Prostate gland (tissue), 2 donors: Measurements from ENCODE around the gene MAP4. TPM values are rescaled to one million over a fixed set of nuclear protein-coding genes. Genes with fewer than 3 reads are reported as not detected.

Experiments
- DNase-seq: peaks from one replicate; pipeline ENCODE4 v3.0.0-alpha.2; 2019; ENCODE audit warnings: low spot score
- H3K27ac ChIP-seq, 2 donors: fragments of 200-600 bp; sonication (generic); 2 replicates each; pipeline ENCODE4 v1.5.1; 2017 to 2019
- H3K27me3 ChIP-seq: fragments of 200-600 bp; sonication (generic); replicated peaks from 2 replicates; pipeline ENCODE4 v1.5.1; 2019; ENCODE audit not compliant: insufficient read depth
- H3K36me3 ChIP-seq, 2 donors: fragments of 200-600 bp; sonication (generic); 1 replicate in 1 of 2; 2 replicates in 1 of 2; pipeline versions ENCODE4 v1.5.1 to v1.8.1; 2017 to 2019
- H3K4me1 ChIP-seq: fragments of 200-600 bp; sonication (generic); replicated peaks from 2 replicates; pipeline ENCODE4 v1.5.1; 2019
- H3K4me3 ChIP-seq, 2 donors: fragments of 200-600 bp; sonication (generic); 2 replicates each; pipeline ENCODE4 v1.5.1; 2017 to 2019
- H3K9me3 ChIP-seq: fragments of 200-600 bp; sonication (generic); 2 replicates; pipeline ENCODE4 v1.5.1; 2017
- CTCF ChIP-seq, 4 experiments: fragments of 200-600 bp in 2 of 4; fragments of 450-650 bp in 2 of 4; sonication (generic) in 2 of 4; IDR thresholded peaks; 1 replicate in 3 of 4; 2 replicates in 1 of 4; pipeline ENCODE4 v1.5.1; 2016 to 2019; ENCODE audit warnings: antibody characterized with exemption in 4 of 4, mild to moderate bottlenecking in 2 of 4, moderate library complexity in 2 of 4
- POLR2A ChIP-seq: fragments of 450-650 bp; IDR thresholded peaks from one replicate; pipeline ENCODE4 v1.6.1; 2016; ENCODE audit warnings: antibody characterized with exemption, mild to moderate bottlenecking
- POLR2AphosphoS5 ChIP-seq: sonication (generic); formaldehyde crosslinking; IDR thresholded peaks from one replicate; pipeline ENCODE4 v1.6.1; 2017; ENCODE audit warnings: antibody characterized with exemption
- WGBS: methylation state at CpG from one replicate; pipeline ENCODE4 v1.1.5; 2018; 5-methylcytosine and 5-hydroxymethylcytosine counted together
- intact Hi-C: fragments of 100-400 bp; cut with DNase I; formaldehyde crosslinking; loops from one replicate; pipeline ENCODE4 v1.14.2; 2022
- total RNA-seq, 2 donors: library from RNA; depleted of rRNA; stranded (reverse); fragments of >200 nt; gene quantifications; one replicate each; pipeline ENCODE4 v1.1.0, GENCODE V29; 2016

MAP4 gene
- total RNA-seq, 2 donors from 2014 or later = 74.3 to 230 TPM

GRCh38 chr3:48039487-48040190 lies 23.4 kb upstream of the MAP4 start:
- no peak for TF ChIP-seq CTCF (IDR thresholded peaks at IDR 0.05)

GRCh38 chr3:48038971-48039481 lies 22.8 kb upstream of the MAP4 start:
- 37% methylated on average over 6 of the region's 6 CpGs for WGBS
- Histone ChIP-seq H3K4me3 (no peak overlapping the region), H3K27me3 (no peaks in the 10 kb centered on the region), H3K4me1 (peaks cover 5% of the 10 kb centered on the region), H3K36me3 (no peaks in the 10 kb centered on the region), H3K27ac (peak overlapping the region in 1 of 2 donors; percentile 5), H3K9me3 (no peaks in the 10 kb centered on the region)
- intact Hi-C loops = no loop called here
- TF ChIP-seq POLR2A (no peak), POLR2AphosphoS5 (no peak), CTCF (IDR thresholded peaks at IDR 0.05) (no peak)
- no peak for DNase-seq

More at GRCh38 chr3:48039487-48040190, 23.4 kb upstream of the MAP4 start:
- Histone ChIP-seq H3K9me3 (no peaks in the 10 kb centered on the region), H3K36me3 (no peaks in the 10 kb centered on the region), H3K4me3 (no peak overlapping the region), H3K27ac (peak overlapping the region; percentile 5 to 17), H3K27me3 (no peaks in the 10 kb centered on the region), H3K4me1 (peaks cover 5% of the 10 kb centered on the region)
- no peak for DNase-seq
- 0% methylated on average over 1 of the region's 1 CpG for WGBS
- intact Hi-C loops = no loop called here

- no peaks in the 10 kb centered on the region for H3K36me3 ChIP-seq
- no peaks in the 10 kb centered on the region for H3K27me3 ChIP-seq
- intact Hi-C loops = no loop called here
- no peaks in the 10 kb centered on the region for H3K9me3 ChIP-seq
- no peak overlapping the region for H3K27ac ChIP-seq
- peaks cover under 1% of the 10 kb centered on the region for H3K4me1 ChIP-seq
- H3K4me3 ChIP-seq = no peak overlapping the region
- 46% methylated on average over 2 of the region's 2 CpGs for WGBS
- no peak for DNase-seq
- no peak for TF ChIP-seq CTCF (IDR thresholded peaks at IDR 0.05)
- TF ChIP-seq POLR2A = no peak
- no peak for TF ChIP-seq POLR2AphosphoS5
Observed at GRCh38 chr3:48034000-48034516, 17.8 kb upstream of the MAP4 start.

- intact Hi-C loops = no loop called here
- Histone ChIP-seq H3K36me3 (no peaks in the 10 kb centered on the region), H3K27ac (no peak overlapping the region), H3K4me1 (no peaks in the 10 kb centered on the region), H3K27me3 (no peaks in the 10 kb centered on the region), H3K9me3 (no peaks in the 10 kb centered on the region), H3K4me3 (no peak overlapping the region)
- 84% methylated on average over 3 of the region's 3 CpGs for WGBS
- DNase-seq = no peak
- no peak for TF ChIP-seq POLR2AphosphoS5
- no peak for TF ChIP-seq CTCF (IDR thresholded peaks at IDR 0.05)
- TF ChIP-seq POLR2A = no peak
Observed at GRCh38 chr3:48030188-48030587, 14.0 kb upstream of the MAP4 start.
